Measurements from ENCODE around the gene TMEM88.

TMEM88 gene

GRCh38 chr17:7838090-7839075, 16.5 kb upstream of the TMEM88 start:
- ATAC-seq (no peak), DNase-seq (ENCODE audit: low spot score in 2 of 2) (no peak)
- peak overlapping the region; percentile 99 for H3K4me3 Mint-ChIP-seq
- H3K9me3 Mint-ChIP-seq: no peaks in the 10 kb centered on the region
- peaks cover 44% of the 10 kb centered on the region for H3K36me3 Mint-ChIP-seq
- peaks cover 85% of the 10 kb centered on the region for H3K4me1 Mint-ChIP-seq
- peak overlapping the region; percentile 97 for H3K27ac Mint-ChIP-seq

- H3K4me1 Mint-ChIP-seq: peaks cover 79% of the 10 kb centered on the region
- H3K9me3 Mint-ChIP-seq: no peaks in the 10 kb centered on the region
- DNase-seq (ENCODE audit: low spot score in 2 of 2) (no peak), ATAC-seq (no peak)
- H3K36me3 Mint-ChIP-seq: peaks cover 38% of the 10 kb centered on the region
- peak overlapping the region; percentile 84 for H3K27ac Mint-ChIP-seq
- H3K4me3 Mint-ChIP-seq: peak overlapping the region; percentile 99
These were observed 15.5 kb upstream of the TMEM88 start for GRCh38 chr17:7839190-7839875.

GRCh38 chr17:7839876-7840261, 15.0 kb upstream of the TMEM88 start:
- Mint-ChIP-seq H3K36me3 (peaks cover 33% of the 10 kb centered on the region), H3K27ac (peak overlapping the region; percentile 98), H3K4me1 (peaks cover 74% of the 10 kb centered on the region), H3K4me3 (peak overlapping the region; percentile 80), H3K9me3 (no peaks in the 10 kb centered on the region)
- ATAC-seq (no peak), DNase-seq (ENCODE audit: low spot score in 2 of 2) (no peak)

- no peaks in the 10 kb centered on the region for H3K9me3 Mint-ChIP-seq
- DNase-seq (ENCODE audit: low spot score in 2 of 2) (no peak), ATAC-seq (no peak)
- H3K36me3 Mint-ChIP-seq: peaks cover 27% of the 10 kb centered on the region
- peak overlapping the region; percentile 80 for H3K4me3 Mint-ChIP-seq
- peaks cover 77% of the 10 kb centered on the region for H3K4me1 Mint-ChIP-seq
- H3K27ac Mint-ChIP-seq: peak overlapping the region; percentile 98
These were observed 14.4 kb upstream of the TMEM88 start for GRCh38 chr17:7840441-7840840.

GRCh38 chr17:7840875-7841274, 14.0 kb upstream of the TMEM88 start:
- DNase-seq (ENCODE audit: low spot score in 2 of 2): no peak
- peak overlapping the region; percentile 80 for H3K4me3 Mint-ChIP-seq
- peaks cover 25% of the 10 kb centered on the region for H3K36me3 Mint-ChIP-seq
- H3K9me3 Mint-ChIP-seq: no peaks in the 10 kb centered on the region
- peaks cover 81% of the 10 kb centered on the region for H3K4me1 Mint-ChIP-seq
- H3K27ac Mint-ChIP-seq: peak overlapping the region; percentile 98
- ATAC-seq: no peak

- peak overlapping the region; percentile 80 for H3K4me3 Mint-ChIP-seq
- ATAC-seq: peak; percentile 68
- H3K9me3 Mint-ChIP-seq: no peaks in the 10 kb centered on the region
- peak overlapping the region; percentile 98 for H3K27ac Mint-ChIP-seq
- H3K4me1 Mint-ChIP-seq: peaks cover 81% of the 10 kb centered on the region
- peak in 1 of 2 donors; percentile 75 for DNase-seq (ENCODE audit: low spot score in 2 of 2)
- H3K36me3 Mint-ChIP-seq: peaks cover 19% of the 10 kb centered on the region
These were observed 13.4 kb upstream of the TMEM88 start for GRCh38 chr17:7841396-7841914.

- ATAC-seq: peak; percentile 38
- H3K4me1 Mint-ChIP-seq: peaks cover 81% of the 10 kb centered on the region
- DNase-seq (ENCODE audit: low spot score in 2 of 2): peak in 1 of 2 donors; percentile 95
- H3K36me3 Mint-ChIP-seq: peaks cover 15% of the 10 kb centered on the region
- H3K9me3 Mint-ChIP-seq: no peaks in the 10 kb centered on the region
- H3K4me3 Mint-ChIP-seq: peak overlapping the region; percentile 80
- H3K27ac Mint-ChIP-seq: peak overlapping the region; percentile 98
These were observed 12.9 kb upstream of the TMEM88 start for GRCh38 chr17:7841915-7842379.

- peak; percentile 68 for ATAC-seq
- H3K4me1 Mint-ChIP-seq: peaks cover 81% of the 10 kb centered on the region
- no peaks in the 10 kb centered on the region for H3K9me3 Mint-ChIP-seq
- peak; percentile 87 to 98 for DNase-seq (ENCODE audit: low spot score in 2 of 2)
- peak overlapping the region; percentile 80 for H3K4me3 Mint-ChIP-seq
- H3K36me3 Mint-ChIP-seq: peaks cover 15% of the 10 kb centered on the region
- H3K27ac Mint-ChIP-seq: peak overlapping the region; percentile 98
These were observed 12.2 kb upstream of the TMEM88 start for GRCh38 chr17:7842380-7843256.

- ATAC-seq (no peak), DNase-seq (ENCODE audit: low spot score in 2 of 2) (no peak)
- Mint-ChIP-seq H3K4me1 (peaks cover 81% of the 10 kb centered on the region), H3K9me3 (no peaks in the 10 kb centered on the region), H3K27ac (peak overlapping the region; percentile 98), H3K4me3 (peak overlapping the region; percentile 80), H3K36me3 (peaks cover 15% of the 10 kb centered on the region)
These were observed 11.7 kb upstream of the TMEM88 start for GRCh38 chr17:7843257-7843535.

- ATAC-seq (peak; percentile 27), DNase-seq (ENCODE audit: low spot score in 2 of 2) (peak; percentile 76 to 92)
- Mint-ChIP-seq H3K9me3 (no peaks in the 10 kb centered on the region), H3K4me3 (peak overlapping the region; percentile 80), H3K4me1 (peaks cover 78% of the 10 kb centered on the region), H3K36me3 (peaks cover 10% of the 10 kb centered on the region), H3K27ac (peak overlapping the region; percentile 98)
These were observed 11.2 kb upstream of the TMEM88 start for GRCh38 chr17:7843536-7844291.

GRCh38 chr17:7844292-7845154, 10.3 kb upstream of the TMEM88 start:
- H3K4me1 Mint-ChIP-seq: peaks cover 72% of the 10 kb centered on the region
- ATAC-seq (peak; percentile 65), DNase-seq (ENCODE audit: low spot score in 2 of 2) (peak; percentile 66 to 91)
- peak overlapping the region; percentile 80 for H3K4me3 Mint-ChIP-seq
- H3K36me3 Mint-ChIP-seq: peaks cover 2% of the 10 kb centered on the region
- no peaks in the 10 kb centered on the region for H3K9me3 Mint-ChIP-seq
- peak overlapping the region; percentile 98 for H3K27ac Mint-ChIP-seq

GRCh38 chr17:7845359-7846062, 9.4 kb upstream of the TMEM88 start:
- H3K36me3 Mint-ChIP-seq: no peaks in the 10 kb centered on the region

More at GRCh38 chr17:7845359-7846062, 9.4 kb upstream of the TMEM88 start:
- H3K4me3 Mint-ChIP-seq: peak overlapping the region; percentile 80
- no peaks in the 10 kb centered on the region for H3K9me3 Mint-ChIP-seq
- peaks cover 72% of the 10 kb centered on the region for H3K4me1 Mint-ChIP-seq
- ATAC-seq: no peak
- DNase-seq (ENCODE audit: low spot score in 2 of 2): no peak
- H3K27ac Mint-ChIP-seq: peak overlapping the region; percentile 98
